Mammary epithelial cell (primary cell): Measurements from ENCODE around the gene SNX30.

ENCODE experiments used
- EZH2 ChIP-seq: IDR thresholded peaks from 2 replicates; pipeline ENCODE4 v1.6.1; 2012; ENCODE audit warnings: low read length, inconsistent platforms, borderline replicate concordance
- TF ChIP-seq, protein P1 (sequence below), 2 donors: IDR thresholded peaks in 1 of 2; conservative IDR thresholded peaks in 1 of 2; 2 replicates each; pipeline ENCODE4 v1.5.1; 2011 to 2012; ENCODE audit warnings: inconsistent platforms in 2 of 2, low read length in 2 of 2, mild to moderate bottlenecking in 2 of 2, control low read depth in 1 of 2, low read depth in 1 of 2; ENCODE audit not compliant: insufficient read depth in 1 of 2; ENCODE audit errors: extremely low read depth in 1 of 2

DNA sequence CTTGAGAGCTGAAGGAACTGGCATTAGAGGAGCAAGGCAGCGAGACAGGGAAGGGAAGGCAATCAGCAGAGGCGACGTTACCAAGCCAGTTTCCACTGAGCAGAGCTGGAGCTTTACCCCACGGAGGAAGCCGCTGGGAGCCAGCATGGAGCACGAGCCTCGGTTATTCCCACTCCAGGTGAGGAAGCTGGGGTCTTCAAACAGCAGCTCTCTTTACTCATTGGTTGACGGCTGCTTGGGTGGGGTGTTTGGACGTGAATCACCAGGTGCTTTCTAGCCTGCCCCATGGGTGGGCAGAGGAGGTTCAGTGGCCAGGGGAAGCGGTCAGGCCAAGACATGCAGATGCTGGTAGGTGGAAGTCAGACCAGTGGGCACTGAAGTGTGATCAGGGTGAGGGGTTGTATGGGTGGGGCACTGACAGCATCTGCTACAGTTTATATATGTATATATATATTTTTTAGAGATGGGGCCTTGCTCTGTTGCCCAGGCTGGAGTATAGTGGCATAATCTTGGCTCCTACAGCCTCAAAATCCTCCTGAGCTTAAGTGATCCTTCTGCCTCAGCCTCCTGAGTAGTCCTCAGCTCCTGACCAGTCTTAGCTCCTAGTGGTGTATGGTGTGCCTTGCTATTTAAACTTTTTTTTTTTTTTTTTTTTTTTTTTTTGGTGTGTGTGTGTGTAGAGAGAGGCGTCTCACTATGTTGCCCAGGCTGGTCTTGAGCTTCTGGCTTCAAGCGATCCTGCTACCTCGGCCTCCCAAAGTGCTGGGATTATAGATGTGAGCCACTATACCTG lies 12.4 kb downstream of the SNX30 start:
- TF ChIP-seq, protein P1, sequence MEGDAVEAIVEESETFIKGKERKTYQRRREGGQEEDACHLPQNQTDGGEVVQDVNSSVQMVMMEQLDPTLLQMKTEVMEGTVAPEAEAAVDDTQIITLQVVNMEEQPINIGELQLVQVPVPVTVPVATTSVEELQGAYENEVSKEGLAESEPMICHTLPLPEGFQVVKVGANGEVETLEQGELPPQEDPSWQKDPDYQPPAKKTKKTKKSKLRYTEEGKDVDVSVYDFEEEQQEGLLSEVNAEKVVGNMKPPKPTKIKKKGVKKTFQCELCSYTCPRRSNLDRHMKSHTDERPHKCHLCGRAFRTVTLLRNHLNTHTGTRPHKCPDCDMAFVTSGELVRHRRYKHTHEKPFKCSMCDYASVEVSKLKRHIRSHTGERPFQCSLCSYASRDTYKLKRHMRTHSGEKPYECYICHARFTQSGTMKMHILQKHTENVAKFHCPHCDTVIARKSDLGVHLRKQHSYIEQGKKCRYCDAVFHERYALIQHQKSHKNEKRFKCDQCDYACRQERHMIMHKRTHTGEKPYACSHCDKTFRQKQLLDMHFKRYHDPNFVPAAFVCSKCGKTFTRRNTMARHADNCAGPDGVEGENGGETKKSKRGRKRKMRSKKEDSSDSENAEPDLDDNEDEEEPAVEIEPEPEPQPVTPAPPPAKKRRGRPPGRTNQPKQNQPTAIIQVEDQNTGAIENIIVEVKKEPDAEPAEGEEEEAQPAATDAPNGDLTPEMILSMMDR (conservative IDR thresholded peaks at IDR 0.05 in 1 of 2, IDR thresholded peaks at IDR 0.05 in 1 of 2; ENCODE audit: extremely low read depth in 1 of 2, insufficient read depth in 1 of 2, low read depth in 1 of 2, low read length in 2 of 2), result no peak
- no peak for TF ChIP-seq EZH2
